Stimulated activated CD4-positive, alpha-beta T cell treated with anti-CD3 and anti-CD28 coated beads, Interleukin-15, amount 100 ng/mL, for 24 hours (primary cell): ENCODE data around the gene RTKN.
A peak's percentile ranks its signal among the peaks of the same experiment; 100 is the strongest.
"Not testable (repeated sequence)": the region's sequence is repeated elsewhere in the genome, so short reads cannot be mapped to it uniquely, and the experiment has no call there.

ENCODE experiments used
- DNase-seq: peaks from one replicate; pipeline ENCODE4 v3.0.0-alpha.2; 2020

The RTKN gene

GRCh38 chr2:74441690-74442482 lies at the start of gene RTKN:
Gene RTKN, minus strand, starts transcription at chr2:74441937. Its CDS starts 121 bp downstream, at chr2:74441816.
- peak; percentile 51 for DNase-seq

GRCh38 chr2:74489906-74490305 lies 48.2 kb upstream of the RTKN start:
- no peak for DNase-seq

- no peak for DNase-seq
These were observed 47.1 kb upstream of the RTKN start for GRCh38 chr2:74488643-74489481.

- DNase-seq, result no peak
These were observed 44.4 kb upstream of the RTKN start for GRCh38 chr2:74486141-74486540.

- not testable (repeated sequence) for DNase-seq
These were observed 42.0 kb upstream of the RTKN start for GRCh38 chr2:74483675-74484164.

- peak; percentile 96 for DNase-seq
These were observed 41.3 kb upstream of the RTKN start, which contains the start of the genes CCDC142 and TTC31 for GRCh38 chr2:74482801-74483674. Gene CCDC142, minus strand, starts transcription at chr2:74482998. Its CDS starts 161 bp downstream, at chr2:74482837. Gene TTC31, plus strand, starts transcription at chr2:74483081. Its CDS starts 15 bp downstream, at chr2:74483096.

GRCh38 chr2:74481961-74482800 lies 40.4 kb upstream of the RTKN start:
- peak; percentile 69 for DNase-seq

GRCh38 chr2:74481431-74481830 lies 39.7 kb upstream of the RTKN start:
- DNase-seq, result no peak

- no peak for DNase-seq
These were observed 33.2 kb upstream of the RTKN start for GRCh38 chr2:74474899-74475298.

- DNase-seq, result no peak
These were observed 32.7 kb upstream of the RTKN start for GRCh38 chr2:74474481-74474880.

- DNase-seq, result no peak
These were observed 31.2 kb upstream of the RTKN start for GRCh38 chr2:74472945-74473258.

GRCh38 chr2:74472086-74472944 lies 30.6 kb upstream of the RTKN start, which contains the start of gene MRPL53:
Gene MRPL53, minus strand, starts transcription at chr2:74472680. Its CDS starts 20 bp downstream, at chr2:74472660.
- peak; percentile 97 for DNase-seq

GRCh38 chr2:74471332-74472065 lies 29.8 kb upstream of the RTKN start:
- DNase-seq, result no peak

GRCh38 chr2:74470742-74471141 lies 29.0 kb upstream of the RTKN start:
- not testable (repeated sequence) for DNase-seq

- no peak for DNase-seq
These were observed 22.7 kb upstream of the RTKN start for GRCh38 chr2:74464406-74464805.

GRCh38 chr2:74462786-74463105 lies 21.0 kb upstream of the RTKN start:
- DNase-seq, result no peak

- no peak for DNase-seq
These were observed 20.5 kb upstream of the RTKN start for GRCh38 chr2:74462054-74462785.

GRCh38 chr2:74461187-74462053 lies 19.7 kb upstream of the RTKN start:
- DNase-seq, result peak; percentile 27
